HFF-Myc (cell line): Measurements from ENCODE around the gene STXBP6.

ENCODE experiments used
- DNase-seq: peaks from one replicate; pipeline ENCODE4 v3.0.0-alpha.2; 2011; ENCODE audit warnings: low read depth; ENCODE audit errors: extremely low read depth
- H3K4me3 ChIP-seq: replicated peaks from 2 replicates; pipeline ENCODE4 v1.5.1; 2011; ENCODE audit warnings: low read depth, mild to moderate bottlenecking, control low read depth, low read length
- CTCF ChIP-seq: IDR thresholded peaks from 2 replicates; pipeline ENCODE4 v1.5.1; 2012; ENCODE audit warnings: mild to moderate bottlenecking, low read depth, low read length, control low read depth; ENCODE audit errors: missing control alignments

Gene STXBP6

GRCh38 chr14:24868389-24868788, 181.6 kb downstream of the STXBP6 start:
- no peak for DNase-seq
- no peak overlapping the region for H3K4me3 ChIP-seq
- TF ChIP-seq CTCF: no peak

- H3K4me3 ChIP-seq: no peak overlapping the region
- no peak for TF ChIP-seq CTCF
- DNase-seq: no peak
Observed at GRCh38 chr14:24866067-24866639, 183.8 kb downstream of the STXBP6 start.

- DNase-seq: no peak
- H3K4me3 ChIP-seq: no peak overlapping the region
- TF ChIP-seq CTCF: no peak
Observed at GRCh38 chr14:24863968-24864684, 185.8 kb downstream of the STXBP6 start.

GRCh38 chr14:24861083-24861630, 188.8 kb downstream of the STXBP6 start:
- TF ChIP-seq CTCF: no peak
- H3K4me3 ChIP-seq: no peak overlapping the region
- no peak for DNase-seq

- H3K4me3 ChIP-seq: no peak overlapping the region
- no peak for TF ChIP-seq CTCF
- no peak for DNase-seq
Observed at GRCh38 chr14:24859559-24859958, 190.4 kb downstream of the STXBP6 start.

- DNase-seq: no peak
- H3K4me3 ChIP-seq: no peak overlapping the region
- TF ChIP-seq CTCF: no peak
Observed at GRCh38 chr14:24858684-24859083, 191.3 kb downstream of the STXBP6 start.
